GM18873 (cell line): ENCODE results near the gene LIG4.

Source experiments
- ATAC-seq: cut with Tn5 transposase; IDR thresholded peaks from one replicate; pipeline ENCODE4 v1.9.1; 2021; ENCODE audit warnings: mild to moderate bottlenecking, moderate library complexity, moderate number of reproducible peaks; ENCODE audit not compliant: unreplicated experiment, low FRiP score

Gene LIG4

DNA sequence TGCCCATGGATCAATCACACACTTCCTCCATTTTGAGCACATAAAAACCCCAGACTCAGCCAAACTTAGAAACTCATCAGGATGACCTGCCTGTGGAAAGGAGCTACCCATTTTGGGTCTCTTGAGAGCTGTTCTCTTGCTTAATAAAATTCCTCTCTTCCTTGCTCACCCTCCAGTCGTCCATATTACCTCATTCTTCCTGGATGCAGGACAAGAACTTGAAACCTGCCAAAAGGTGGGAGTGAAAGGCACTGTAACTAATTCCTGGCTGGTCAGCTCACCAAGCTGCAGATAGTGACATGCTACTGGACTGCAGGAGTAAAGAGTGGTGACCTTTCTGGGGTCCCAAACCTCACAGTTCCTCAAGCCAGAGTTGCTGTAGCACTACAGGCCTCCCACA is 20.2 kb downstream of the LIG4 start:
- ATAC-seq = no peak

DNA sequence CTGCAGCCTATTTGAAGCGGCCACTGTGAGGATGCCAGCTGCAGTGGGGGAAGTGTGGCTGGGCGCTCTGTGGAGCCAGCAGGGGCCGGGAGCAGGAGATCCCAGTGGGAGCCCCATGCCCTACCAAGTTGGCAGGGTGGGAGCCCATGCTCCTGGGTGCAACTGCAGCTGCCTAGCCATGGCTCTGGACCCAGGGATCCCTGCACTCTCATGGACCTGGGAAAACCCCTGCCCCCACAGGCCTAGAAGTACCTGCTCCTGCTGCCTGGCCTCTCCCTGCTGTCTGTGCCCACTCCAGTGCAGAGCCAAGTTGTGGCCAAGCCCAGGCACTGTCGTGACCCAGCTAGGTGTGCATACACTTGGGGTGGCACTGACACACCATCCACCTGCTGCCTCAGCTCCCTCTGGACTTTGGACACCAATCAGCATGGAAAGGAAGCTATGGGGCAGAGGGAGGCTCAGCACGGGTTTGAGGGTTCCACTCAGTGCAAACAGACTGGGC is 20.9 kb downstream of the LIG4 start:
- ATAC-seq = no peak

DNA sequence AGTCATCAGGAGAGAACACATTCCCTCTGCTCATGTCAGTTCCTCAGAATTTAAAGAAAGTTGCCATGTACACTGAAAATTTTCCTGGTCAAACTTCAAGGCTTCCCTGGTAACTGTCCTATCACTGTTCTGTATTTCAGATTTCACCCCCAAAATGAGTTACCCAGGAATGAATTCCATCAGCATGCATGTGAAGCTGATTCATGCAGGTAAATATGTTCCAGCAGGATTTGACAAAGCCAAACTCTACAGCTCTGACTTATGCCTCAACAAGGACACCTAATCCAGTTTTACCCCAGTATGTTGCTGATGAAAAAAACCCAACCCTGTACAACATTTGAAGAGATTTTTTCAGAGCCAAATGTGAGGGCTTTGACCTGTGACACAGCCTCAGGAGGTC is 21.5 kb downstream of the LIG4 start:
- ATAC-seq = no peak

DNA sequence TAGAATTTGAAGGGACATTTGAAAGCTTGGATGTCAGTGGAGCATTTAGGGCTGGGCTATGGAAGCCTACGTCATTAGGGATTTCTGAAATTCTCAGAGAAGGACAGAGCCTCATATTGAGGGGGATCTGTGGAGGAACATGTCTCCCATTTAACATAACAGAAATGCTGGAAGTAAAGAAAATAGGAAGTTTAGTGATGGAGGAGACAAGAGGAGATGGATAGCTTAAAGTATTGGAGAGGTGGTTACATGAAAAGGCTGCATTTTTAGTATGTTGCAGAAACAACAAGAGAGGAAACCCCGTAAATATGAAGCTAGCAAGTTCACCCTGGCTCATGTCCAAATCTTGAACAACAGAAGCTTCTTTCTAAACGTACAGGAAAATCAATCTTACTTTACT is 24.4 kb downstream of the LIG4 start:
- ATAC-seq = no peak

DNA sequence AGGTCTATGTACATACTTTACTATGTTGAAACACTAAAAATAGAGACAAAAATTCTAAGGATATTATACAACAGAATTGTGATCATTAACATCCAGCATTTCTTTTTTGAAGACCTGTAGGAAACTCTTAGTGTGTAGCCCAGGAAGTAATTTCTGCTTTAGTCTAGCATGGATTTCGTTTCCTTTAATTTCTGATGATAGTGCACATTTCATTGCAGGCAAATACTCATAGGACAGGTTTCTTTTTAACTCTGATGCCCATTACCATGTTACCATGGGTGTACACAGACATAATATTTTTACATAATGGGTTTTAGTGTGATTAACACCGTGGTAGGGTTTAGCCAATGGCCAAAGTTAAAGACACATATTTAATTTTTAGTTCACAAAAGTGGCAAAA is 27.1 kb downstream of the LIG4 start:
- ATAC-seq = no peak

DNA sequence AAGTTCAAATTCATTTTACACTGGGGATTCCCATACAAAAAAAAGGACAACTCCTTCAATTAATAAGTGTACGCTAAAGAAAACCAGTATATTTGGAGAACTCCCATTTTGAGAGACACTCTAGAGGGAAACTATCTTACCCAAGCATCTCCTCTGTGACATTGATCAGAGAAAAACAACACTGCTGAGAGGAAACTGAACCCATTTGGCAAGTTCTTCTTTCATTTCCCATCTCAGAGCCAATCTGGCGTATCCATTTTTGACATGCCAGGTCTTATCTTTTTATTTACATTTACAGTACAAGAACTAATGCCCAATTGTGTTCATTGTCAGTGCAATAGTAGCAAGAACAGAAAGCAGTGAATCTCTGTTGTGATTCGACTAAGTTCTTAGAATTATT is 30.1 kb downstream of the LIG4 start:
- no peak for ATAC-seq

DNA sequence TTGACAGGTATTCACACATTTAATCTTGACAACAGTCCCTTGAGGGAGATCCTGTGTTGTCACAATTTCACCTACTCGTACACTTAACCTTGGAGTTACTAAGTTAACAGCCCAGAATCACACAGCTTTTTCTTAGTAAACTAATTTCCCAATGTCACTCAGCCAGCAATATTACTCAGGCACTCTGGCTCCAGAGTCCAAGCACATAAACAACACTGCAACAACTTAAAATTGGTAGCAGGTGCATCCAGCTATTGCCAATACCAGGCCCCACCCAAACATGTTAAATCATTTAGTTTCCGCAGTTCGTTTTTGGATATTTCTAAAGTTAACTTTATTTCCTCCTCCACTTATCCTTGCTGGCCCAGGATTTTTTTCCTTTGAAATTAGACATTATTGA is 32.7 kb downstream of the LIG4 start:
- ATAC-seq = no peak

DNA sequence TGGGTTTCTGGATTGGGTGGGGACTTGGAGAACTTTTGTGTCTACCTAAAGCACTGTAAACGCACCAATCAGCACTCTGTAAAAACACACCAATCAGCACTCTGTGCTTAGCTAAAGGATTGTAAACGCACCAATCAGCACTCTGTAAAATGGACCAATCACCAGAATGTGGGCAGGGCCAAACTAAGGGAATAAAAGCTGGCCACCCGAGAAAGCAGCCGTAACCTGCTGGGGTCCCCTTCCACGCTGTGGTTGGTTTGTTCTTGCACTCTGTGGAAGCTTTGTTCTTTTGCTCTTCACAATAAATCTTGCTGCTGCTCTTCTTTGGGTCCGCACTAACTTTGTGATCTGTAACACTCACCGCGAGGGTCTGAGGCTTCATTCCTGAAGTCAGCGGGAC is 37.3 kb downstream of the LIG4 start:
- ATAC-seq = no peak

DNA sequence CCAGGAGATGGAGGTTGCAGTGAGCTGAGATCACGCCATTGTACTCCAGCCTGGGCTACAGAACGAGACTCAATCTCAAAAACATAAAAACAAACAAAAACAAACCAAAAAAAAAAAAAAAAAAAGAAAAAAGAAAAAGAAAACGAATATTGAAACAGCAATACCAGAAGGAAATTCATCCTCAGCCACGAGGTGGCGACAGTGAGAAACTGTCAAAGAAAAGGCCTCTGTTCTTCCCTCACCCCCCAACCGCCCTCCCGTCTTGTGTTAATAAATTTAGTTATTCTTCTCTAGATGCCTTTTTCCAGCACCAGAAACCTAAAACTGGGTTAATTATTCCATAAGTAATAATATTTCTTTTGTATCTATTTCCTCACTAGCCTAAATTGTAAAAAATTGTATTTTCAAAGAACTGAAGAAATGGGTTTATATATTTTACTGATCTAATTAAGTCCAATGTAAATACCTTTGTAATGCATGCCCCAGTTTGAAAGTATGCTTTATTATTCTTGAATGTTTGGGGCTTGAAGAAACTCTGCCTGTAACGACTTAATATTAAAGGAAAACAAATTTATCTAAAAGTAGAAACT is 38.6 kb downstream of the LIG4 start:
- no peak for ATAC-seq

DNA sequence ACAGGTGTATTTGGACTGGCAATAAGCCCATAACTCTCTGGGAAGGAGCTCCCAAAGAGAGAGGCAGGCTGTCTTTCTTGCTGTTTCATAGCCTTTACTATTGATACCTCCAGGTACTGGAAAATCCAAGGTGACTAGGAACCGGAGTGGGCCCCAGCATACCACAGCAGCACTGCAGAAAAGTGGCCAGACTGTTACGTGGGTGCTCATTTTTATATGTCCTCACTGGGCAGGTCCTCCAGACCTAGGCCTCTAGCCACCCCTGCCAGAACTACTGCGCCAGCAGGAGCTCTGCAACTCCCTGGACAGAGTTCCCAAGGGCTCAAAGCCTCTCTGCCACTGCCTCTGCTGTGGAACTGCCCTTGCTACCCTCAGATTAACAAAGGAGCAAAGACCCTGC is 46.4 kb downstream of the LIG4 start:
- ATAC-seq = no peak

DNA sequence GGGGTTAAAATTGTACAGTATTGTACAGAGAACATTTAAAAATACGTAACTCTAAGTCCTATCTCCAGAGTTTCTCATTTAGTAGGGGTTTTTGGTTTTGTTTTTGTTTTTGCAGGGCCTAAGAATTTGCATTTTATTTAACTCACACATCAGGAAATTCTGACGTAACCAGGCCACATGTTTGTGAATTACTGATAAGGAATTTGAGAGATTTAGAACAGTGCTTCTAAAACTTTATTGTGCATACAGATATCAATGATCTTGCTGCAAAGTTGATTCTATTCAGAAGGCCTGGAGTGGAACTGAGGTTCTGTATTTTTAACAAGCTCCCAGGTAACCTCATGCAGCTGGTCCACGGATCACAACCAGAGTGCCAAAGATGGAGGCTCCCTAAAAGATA is 49.3 kb downstream of the LIG4 start:
- ATAC-seq = no peak

DNA sequence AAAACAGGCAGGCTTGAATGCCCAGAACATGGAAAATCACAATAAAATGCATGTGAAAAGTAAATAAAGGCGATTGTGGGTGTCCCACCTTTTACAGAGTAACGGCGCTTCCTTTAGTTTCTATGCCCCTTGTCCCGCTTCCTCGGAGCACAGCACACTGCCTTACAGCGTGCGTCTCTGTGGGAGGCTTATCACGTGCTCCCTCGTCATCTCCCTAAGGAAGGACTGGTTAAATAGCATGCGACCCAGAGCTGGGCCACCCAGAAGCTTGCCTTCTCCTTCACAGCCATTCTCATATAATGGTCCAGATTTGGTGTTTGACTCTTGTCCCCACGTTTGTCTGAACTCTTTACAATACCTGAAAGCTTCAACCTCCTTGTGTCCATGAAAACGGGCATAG is 56.6 kb downstream of the LIG4 start:
- ATAC-seq = no peak
